COLO829 (cell line): Measurements from ENCODE around the gene BATF.
"Not testable (repeated sequence)": the region's sequence is repeated elsewhere in the genome, so short reads cannot be mapped to it uniquely, and the experiment has no call there.

Experiments
- DNase-seq: peaks from one replicate; pipeline ENCODE4 v3.0.0; 2012; ENCODE audit warnings: low spot score

BATF gene, protein sequence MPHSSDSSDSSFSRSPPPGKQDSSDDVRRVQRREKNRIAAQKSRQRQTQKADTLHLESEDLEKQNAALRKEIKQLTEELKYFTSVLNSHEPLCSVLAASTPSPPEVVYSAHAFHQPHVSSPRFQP

DNA sequence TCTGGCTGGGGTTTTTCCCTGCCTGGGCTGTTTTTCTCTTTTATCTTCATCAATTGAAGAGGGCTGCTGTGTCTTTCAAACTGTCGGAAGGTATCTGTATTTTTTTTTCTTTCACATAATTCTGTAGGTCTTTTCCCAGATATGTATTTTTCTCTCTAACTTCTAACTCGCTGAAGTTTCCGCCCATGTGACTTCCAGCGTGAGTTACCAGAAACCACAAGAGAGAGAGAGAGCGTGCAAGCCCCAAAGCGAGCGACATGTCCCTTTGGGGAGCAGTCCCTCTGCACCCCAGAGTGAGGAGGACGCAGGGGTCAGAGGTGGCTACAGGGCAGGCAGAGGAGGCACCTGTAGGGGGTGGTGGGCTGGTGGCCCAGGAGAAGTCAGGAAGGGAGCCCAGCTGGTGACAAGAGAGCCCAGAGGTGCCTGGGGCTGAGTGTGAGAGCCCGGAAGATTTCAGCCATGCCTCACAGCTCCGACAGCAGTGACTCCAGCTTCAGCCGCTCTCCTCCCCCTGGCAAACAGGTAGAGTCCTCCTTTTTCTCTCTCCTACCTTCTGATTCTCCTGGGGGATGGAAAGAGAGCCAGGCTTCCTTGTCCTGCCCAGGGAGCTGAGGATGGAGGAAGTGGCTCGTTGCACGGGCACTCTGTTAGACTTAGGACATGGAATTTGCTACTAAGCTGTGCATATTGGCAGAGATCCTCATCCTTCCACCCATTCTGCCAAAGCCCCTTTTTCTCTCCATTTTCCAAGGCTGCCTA is at the start of gene BATF:
Gene BATF, plus strand, starts transcription at position 246 of the 759 bp plus-strand sequence. Its CDS starts 214 bp downstream, at position 460.
- no peak for DNase-seq

DNA sequence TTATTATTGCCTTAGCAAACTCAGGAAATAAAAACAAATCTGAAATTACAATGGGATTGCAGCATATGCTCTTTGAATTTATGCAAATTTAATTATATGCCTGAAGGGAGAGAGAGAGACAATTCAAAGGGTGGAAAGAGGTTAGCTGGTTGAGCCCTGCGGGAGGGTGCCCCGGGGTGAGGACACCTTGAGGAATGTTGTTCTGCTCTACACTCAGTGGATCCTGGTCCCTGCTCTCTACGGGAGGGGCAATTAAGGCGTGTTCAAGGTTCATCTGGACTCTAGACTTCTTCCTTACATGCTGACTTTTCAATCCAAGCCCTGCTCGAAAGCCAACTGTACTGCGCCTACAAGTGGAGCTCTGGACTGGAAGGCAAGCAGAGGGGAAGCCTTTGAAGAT is 48.1 kb upstream of the BATF start:
- not testable (repeated sequence) for DNase-seq

DNA sequence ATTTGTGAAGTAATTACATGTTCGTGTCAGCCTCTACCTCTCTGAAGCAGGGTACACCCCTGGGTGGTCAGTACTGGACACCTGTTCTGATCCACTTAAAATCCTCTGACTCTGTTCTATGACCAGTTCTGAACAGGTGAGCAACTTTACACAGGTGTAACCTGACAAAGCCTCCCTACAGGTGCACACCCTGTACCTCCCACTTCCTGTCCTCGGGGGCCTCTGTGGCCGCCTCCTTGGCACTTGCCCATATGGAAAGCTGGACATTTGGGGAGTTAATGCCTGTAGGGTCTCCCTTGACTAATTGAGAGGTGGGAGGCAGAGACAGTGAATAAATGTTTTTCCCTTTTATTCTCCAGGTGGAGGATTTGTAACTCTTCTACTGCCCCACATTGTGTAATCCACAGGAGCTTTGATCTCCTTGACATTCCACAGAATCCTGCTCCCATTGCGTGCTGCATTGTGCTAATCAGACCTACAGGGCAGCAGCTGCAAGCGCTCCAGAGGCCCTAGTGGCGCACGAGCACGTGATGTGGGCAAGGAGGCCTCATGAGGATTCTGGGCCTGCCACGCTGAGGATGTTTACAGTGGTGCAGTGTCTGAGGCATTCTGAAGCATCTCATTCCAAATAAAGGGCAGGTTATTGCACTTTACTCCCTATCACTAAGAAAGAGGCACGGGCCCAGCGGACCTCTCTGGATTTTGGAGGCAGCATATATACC is 45.8 kb upstream of the BATF start:
- DNase-seq: no peak

DNA sequence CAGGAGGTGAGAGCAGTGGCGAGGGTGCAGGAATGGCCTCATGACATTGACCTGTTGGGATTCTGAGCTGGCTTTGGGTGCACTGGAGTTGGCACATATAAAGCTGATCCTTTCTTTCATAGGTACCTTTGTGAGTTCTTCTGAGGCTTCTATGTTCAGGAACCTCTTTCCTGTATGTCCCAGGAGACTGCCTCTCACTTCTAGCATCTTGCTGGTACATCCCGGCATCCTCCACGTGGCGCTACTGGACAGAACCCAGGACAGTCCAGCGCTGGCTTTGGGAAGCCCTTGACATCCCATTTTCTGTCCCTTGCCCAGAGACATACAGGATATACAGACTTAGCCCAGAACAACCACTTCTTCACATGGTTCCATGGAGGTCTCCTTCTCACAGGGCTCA is 44.4 kb upstream of the BATF start:
- no peak for DNase-seq

DNA sequence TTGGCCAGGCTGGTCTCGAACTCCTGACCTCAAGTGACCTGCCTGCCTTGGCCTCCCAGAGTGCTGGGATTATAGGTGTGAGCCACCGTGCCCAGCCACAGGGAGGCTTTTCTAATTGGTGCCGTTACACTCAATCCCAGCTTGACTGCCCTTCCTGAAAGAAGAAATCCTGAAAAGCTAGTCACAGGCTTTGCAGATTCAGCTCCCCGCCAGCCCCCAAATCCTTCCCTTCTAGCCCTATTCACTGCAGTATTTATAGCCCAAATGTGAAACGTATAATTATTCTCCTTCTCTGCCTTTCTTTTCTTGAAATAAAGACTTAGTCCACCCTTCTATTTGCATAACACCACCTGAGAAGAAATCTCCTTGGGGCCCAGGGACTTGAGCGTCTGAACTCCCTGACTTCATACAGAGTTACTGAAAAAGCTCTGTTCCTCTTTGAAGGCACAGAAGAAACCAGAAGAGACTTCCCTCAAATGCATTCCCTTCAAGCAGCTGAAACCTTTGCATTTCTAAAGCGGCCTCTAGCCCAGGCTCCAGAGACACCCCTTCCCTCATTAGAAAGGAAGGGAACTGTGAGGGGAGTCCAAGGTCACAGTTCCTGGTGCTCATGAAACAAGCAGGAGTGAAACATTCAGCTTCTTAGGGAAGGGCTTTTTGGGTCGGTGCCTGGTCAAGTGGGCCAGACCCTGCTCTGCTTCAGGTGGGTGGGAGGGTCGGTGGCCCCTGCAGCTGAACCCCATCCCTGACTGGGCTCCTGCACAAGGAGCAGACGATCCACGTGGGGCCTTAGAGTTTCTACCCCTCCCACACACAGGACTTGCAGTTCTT is 42.3 kb upstream of the BATF start:
- no peak for DNase-seq

DNA sequence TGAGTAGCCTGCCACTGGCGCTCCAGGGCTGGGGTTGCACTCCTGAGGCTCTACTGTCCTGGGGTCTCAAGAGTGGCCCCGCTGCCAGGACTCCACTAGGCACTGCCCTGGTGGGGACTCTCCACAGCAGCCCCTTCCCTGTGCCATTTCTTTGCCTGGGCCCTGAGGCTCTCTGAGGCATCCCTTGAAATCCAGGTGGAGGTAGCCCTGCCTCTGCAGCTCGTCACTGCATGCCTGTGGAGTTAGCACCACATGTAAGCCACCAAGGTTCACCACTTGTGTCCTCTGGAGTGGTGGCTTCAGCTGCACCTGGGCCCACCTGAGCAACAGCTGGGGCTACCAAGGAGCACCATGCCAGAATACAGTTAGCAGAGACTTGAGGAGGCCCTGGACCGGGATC is 39.9 kb upstream of the BATF start:
- DNase-seq: no peak

DNA sequence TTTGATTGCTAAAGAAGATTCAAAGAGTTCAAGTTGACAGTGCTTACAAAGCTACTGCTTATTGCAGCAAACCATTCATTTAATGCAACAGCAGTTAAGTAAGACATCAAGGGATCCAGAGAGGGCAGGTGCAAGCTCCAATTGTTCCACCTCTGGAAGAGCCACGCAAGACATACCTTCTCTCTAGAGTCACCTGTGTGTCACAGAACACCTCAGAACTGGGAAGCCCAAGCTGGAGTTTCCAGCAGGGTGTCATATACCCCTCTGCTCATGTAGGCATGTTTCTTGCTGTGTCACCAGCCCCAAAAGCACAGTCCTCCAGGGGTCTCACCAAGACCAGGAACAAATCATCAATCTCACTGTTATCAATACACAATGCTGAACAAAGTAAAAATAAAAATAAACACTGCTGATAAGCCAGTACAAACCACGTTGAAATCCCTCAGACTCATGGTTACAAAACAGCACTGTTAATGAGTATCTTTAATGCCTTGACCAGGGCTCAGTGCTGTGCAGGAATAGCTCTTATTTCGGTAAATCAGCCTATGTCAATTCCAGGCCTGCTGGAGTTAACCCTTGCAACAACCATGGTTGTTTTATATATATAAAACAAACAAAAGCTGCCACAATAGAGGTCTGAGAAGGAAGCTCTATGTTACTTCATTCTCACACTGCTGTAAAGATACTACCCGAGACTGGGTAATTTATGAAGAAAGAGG is 37.4 kb upstream of the BATF start:
- DNase-seq: no peak

DNA sequence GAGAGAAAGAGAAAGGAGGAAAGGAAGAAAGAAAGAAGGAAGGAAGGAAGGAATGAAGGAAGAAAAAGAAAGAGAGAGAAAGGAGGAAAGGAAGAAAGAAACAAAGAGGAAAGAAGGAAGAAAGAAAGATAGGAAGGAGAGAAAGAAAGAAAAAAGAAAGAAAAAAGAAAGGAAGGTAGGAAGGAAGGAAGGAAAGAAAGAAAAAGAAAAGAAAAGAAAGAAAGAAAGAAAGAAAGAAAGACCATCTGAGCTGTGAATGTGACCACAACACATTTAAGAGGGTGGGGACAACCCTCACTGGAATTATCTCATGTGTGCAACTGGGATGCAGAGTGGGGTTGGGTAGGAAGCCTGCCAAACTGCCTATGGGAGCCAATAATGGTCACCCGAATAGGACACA is 36.0 kb upstream of the BATF start:
- no peak for DNase-seq

DNA sequence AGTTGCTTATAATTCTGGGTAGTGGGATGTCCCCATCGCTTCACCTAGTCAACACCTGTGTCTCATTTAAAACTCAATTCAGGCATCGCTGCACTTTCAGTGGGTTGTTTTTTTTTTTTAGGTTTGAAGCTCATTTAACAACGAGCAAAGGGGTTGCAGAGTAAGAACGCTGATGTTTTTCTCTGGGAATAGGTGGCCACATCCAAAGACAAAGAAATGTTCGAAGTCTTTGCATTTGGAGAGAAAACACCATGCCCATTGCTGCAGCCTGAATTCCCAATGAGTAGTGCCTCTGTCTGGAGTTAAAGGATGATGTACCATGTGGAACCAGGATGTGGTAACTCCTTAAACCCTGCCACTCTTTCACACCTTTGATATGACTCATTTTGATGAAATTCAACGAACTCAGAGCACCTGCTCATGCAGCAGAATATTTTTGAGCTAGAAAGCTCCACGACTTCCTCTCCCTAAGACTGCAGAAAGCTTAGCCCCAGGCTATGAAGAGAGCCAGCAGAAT is 35.1 kb upstream of the BATF start:
- DNase-seq: no peak

DNA sequence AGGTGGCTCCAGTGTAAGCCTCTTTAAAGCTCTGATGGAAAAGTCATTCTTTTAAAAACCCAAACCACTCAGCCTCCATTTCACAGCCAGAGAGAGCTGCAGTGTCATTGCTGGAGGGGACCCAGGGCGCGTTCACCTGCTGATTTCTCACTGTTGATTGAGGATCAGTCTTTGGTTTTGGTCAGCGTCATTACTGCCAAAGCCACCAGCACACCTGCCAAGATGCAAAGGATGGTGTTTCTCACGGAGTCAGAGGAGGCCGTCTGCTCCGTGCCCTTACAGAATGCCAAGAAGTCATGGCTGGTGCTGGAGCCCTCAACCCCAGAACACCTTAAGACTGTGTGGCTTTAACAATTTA is 32.8 kb upstream of the BATF start:
- no peak for DNase-seq

DNA sequence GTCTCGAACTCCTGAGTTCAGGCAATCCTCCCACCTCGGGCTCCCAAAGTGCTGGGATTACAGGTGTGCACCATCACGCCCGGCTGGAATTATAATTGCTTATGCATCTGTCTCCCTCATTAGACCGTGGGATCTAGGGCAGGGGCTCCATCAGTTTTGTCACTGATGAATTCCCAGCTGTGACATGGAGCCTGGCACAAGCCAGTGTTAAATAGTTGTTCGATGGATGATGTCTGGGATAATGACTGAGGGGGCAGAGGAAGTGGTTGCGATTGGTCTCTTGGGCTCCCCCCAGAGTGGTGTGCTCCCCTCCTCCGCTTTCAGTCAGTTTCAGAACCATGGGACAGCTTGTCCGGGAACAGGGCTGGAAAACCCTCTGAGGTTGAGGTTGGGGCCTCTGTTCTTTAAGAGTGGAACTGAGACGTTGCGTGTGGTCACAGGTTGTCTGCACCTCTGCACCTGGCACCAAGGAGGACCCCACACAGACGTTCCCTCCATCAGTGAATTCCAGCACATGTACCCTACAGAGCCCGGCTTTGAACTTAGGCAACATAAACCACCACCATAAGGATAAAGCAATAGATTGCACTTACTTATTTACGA is 30.8 kb upstream of the BATF start:
- DNase-seq: no peak

DNA sequence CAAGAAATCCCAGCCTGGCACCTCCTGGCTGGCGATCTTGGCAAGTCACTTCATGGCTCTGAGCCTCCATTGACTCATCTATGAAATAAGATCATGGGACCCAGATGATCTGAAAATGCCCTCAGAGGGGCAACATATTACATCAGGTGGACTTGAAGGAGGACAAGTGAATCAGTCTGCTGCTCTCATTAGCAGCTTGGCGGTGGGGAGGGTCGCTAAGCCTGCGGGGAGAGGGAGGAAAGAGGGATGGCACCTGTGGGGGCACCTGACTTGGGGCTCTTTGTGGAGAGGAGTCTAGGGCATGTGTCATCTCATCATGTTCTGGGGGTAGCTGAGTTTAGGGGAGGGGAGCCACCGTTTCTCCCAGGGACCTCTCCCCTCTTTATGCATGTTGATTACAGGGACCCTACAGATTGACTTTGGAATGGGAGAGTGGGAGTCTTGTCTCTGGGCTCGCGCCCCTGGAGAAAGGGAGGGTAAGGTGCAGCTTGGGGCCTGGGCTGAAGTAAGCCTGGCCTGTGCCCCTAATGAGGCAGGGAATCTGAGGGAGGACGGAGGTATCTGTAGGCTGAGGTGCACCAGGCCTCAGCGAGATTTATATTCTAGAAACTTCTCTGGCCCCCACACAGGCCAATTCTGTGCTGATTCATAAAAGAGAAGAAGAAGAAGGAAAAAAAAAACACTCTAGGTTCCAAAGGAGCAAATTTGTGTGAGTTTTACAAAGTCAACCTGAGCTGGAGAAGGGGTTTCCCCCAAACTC is 29.3 kb upstream of the BATF start:
- no peak for DNase-seq

DNA sequence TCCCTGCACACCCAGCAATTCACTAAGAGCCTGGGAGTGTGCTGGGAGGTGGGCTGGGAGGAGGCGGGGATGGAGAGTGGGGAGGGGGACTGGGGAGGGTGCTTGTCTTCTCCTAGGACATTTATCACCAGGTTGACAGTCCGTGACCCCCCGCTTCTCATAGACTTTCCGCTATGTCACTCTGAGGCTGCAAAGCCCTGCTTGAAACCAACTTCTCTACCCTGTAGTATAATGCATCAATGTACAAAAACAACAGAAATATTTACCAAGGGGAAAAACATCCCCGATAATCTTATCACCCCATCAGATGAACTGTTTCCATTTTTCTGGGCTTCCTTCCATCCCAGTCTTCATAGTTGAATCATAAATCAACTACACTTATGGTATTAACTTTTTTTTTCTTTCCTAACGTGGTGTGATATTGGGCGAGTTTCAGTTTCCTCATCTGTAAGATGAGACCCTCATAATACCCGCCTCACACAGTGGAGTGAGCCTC is 28.6 kb upstream of the BATF start:
- DNase-seq: no peak

DNA sequence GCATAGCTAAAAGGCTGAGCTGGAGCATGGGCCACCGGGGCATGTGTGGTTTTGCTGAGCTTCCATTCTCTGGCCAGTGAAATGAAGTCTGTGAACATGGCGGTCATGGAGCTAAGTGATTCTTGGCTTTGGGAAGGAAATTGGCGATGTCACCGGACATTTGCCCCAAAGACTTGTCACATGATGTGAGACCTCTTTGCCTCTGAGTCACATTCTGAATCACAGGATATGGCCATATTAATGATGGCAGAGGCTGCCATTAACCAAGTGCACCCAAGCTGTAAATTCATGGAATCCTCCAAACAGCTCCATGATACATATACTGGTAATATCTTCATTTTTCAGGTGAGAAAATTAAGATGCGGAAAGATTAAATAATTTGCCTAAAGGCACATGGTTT is 27.4 kb upstream of the BATF start:
- peak; percentile 27 for DNase-seq

DNA sequence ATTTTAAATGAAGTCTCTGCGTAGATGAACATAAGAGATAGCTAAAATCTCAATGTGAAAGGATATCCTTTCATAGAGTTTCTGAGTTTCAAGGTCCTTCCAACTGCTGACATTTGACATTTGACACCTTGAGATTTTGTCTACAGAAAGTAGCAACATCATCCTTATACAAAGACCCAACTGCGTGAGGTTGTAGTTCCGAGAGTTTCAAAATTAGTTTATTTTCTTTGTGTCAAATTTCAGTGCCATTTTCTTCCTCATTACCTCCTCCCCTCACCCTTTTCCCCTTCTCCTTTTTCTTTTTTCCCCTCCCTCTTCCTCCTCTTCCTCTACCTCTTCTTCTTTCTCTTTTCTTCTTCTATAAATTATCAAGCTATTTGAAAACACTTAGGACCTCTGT is 26.9 kb upstream of the BATF start:
- no peak for DNase-seq

DNA sequence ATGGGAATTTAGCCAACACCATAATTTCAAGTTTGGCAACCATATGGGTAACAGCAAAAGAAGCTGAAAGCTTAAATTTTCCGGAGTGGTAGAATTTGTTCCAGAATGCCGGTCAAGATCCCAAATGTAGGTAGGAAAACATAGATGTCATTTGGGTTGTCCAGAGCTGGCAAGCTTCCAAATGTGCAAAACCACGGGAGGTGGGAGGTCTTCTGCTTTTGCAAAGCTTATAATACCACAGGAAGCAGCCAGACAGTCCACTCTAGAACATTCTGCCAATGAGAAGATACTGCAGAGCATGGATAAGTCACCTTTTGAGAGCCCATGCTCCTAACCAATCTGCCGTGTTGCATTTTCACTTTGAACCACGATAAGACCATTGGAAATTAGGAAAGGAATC is 26.4 kb upstream of the BATF start:
- DNase-seq: no peak

DNA sequence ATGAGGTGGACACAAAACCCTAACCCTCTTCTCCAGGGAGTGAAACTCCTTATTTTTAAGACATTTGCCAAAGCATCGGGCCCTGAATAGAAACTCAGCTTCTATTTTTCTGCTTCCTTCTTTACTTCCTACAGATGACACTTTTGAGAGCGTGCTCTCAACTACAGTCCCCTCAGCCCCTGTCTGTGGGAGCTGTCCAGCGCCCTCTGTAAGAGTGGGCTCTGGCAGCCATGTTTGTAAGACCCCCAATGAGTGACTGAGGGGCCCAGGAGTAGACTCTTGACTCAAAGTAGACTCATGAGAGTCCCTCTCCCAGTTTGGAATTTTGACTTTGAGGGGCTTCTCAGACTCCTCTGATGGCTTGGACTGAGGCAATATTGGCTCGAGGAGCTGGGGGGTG is 25.5 kb upstream of the BATF start:
- no peak for DNase-seq

DNA sequence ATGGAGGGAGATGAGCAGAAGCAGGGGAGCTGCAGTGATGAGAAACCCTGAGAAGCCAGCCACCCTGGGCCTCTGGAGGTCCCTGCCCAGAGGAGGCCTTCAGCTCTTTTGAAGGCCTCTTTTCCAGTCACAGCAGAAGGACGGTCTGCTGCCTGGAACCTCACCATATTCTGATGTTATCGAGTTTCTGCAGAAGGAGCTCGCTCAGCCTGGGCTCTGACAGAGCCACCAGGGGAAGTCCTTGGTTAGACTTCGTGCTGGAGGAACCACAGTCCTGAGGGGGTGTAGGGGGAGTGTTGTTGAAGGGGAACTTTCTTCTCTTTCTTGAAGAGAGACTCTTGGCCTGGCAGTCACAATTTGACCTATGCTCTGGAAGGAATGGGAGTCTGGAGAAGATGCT is 25.1 kb upstream of the BATF start:
- no peak for DNase-seq

DNA sequence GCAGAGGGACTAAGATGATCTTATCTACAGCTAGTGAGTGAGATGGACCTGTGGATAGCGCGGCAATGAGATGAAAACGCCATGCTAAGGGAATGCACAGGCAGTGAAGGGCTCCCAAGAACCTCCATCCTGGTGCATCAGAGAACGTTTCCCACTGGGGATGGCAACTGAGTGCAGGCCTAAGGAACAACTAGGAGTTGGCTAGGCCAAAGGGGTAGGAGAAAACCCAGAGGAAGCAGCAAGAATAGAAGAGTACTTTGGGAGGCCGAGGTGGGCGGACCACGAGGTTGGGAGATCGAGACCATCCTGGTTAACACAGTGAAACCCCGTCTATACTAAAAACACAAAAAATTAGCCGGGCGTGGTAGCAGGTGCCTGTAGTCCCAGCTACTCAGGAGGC is 24.6 kb upstream of the BATF start:
- DNase-seq: no peak

DNA sequence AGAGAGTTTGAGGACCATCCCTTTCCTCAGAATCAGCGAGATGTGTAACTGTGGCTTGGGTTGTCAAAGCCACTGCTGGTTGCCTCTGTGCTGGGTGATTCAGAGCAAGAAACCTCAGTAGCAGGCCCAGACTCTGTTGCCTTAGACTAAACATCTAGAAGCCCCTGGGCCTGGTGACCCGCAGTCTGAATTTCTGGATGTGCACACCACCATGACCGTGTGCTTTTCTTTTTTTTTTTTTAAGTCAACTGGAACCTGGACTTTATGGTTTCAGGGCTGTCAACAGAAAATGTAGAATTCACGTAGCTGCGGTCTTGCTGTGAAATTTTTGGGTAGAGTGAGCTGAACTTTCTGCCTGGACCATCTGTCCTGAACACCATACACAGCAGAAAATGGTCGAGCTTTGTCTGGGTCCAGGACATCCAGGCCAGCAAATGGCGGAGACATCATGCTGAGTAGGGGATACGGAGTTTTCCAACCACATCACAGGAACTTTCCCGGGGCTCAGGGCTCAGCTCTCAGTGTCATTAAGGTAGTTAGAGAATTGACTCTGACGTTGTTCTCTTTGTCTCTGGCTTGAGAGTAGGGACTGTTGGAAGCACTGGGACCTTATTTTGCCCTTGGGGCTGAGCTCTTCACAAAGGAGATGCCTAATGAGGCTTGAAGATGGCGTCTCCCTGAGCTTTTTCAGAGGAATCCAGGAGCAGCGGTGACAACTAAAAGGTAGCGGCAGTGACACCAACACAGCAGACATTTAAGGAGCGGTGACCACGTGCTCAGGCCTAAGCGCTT is 23.0 kb upstream of the BATF start:
- DNase-seq: no peak
